GM18519 (cell line): ENCODE results near the gene OSCP1.
A peak's percentile ranks its signal among the peaks of the same experiment; 100 is the strongest.

Experiments
- ATAC-seq: cut with Tn5 transposase; IDR thresholded peaks from one replicate; pipeline ENCODE4 v1.9.1; 2021; ENCODE audit warnings: mild to moderate bottlenecking, moderate library complexity; ENCODE audit not compliant: unreplicated experiment, low FRiP score

OSCP1 gene

DNA sequence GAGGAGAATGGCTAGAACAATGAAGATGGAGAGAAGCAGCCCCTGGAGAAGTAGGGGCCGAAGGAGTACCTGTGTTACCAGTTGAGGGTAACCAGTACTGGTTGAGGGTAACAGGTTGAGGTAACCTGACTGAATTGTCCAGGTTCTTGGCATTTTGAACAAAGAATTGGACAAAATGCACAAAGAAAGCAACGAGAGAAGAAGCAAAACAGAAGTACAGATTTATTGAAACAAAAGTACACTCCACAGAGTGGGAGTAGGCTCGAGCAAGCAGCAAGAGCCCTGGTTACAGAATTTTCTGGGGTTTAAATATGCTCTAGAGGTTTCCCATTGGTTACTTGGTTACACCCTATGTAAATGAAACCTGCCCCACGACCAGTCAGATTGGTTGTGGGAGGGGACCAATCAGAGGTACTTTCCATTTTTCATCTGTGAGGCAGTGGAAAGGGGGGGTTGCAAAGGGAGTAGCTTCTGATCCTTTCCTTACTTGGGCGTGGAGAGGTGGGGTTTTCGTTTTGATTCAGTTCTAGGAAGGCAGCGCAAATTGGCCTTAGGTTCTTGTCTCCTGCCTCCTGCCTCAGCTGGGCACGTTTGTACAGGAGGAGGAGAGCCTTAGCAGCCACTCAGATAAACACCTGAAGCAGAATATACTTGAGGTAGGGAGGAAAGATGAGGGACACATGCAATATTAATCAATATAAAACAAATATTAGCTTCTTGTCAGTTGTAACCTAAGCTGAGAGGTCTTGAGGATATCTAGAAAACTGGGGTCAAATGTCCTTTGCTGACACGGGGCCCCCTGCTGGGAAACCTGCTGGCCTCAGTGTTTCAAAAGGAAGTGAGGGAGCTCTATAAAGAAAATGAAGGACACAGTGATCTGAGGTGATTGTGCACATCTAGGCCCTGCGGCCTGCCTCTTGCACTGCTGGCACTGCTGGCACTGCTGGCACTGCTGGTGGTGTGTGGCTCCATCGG lies 38.3 kb downstream of the OSCP1 start:
- no peak for ATAC-seq

DNA sequence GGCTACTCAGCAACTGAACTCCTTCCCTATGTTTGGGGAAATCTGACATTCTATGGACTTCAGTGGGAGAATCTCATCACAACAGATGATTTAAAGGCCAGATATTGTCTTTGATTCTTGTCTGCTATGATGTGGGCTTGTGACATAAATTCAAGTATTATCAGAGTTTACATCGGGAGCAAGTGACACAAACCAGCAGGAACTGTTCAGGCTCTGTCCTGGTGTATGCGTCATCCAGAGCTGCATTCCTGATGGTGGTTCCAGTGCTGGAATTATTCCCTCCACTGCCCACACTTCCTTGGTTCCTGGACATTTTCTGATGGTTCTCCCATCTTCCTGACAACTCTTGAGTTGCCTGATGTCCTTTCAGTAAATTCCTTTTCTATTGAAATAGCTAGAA lies 41.8 kb downstream of the OSCP1 start:
- ATAC-seq = no peak

DNA sequence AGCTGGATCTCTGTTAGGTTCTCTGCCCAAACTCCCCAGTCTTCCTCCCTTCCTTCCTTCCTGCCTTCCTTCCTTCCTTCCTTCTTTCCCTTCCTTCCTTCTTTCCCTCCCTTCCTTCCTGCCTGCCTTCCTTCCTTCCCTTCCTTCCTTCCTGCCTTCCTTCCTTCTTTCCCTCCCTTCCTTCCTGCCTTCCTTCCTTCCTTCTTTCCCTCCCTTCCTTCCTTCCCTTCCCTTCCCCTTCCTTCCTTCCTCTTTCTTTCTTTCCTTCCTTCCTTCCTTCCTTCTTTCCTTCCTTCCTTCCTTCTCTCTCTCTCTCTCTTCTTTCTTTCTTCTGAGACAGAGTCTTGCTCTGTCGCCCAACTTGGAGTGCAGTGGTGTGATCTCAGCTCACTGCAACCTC lies 43.8 kb downstream of the OSCP1 start:
- no peak for ATAC-seq

DNA sequence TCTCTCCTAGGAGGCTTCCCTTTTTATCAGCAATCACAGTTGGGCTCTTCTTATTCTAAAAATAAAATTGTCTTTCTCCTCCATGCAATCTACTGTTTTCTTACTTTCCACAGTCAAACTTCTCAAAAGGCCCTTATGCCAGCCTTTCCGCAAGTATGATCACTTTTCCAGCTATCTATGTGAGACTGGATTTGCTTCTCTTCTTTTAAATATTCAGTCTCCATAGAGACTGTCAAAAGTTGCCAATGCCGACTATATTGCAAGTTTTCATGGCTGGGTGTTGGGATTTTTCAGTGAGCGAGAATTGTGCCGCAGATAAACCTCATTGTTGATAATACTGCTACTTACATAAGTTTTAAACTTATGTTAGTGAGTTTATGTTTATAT lies 47.8 kb downstream of the OSCP1 start:
- ATAC-seq = no peak

DNA sequence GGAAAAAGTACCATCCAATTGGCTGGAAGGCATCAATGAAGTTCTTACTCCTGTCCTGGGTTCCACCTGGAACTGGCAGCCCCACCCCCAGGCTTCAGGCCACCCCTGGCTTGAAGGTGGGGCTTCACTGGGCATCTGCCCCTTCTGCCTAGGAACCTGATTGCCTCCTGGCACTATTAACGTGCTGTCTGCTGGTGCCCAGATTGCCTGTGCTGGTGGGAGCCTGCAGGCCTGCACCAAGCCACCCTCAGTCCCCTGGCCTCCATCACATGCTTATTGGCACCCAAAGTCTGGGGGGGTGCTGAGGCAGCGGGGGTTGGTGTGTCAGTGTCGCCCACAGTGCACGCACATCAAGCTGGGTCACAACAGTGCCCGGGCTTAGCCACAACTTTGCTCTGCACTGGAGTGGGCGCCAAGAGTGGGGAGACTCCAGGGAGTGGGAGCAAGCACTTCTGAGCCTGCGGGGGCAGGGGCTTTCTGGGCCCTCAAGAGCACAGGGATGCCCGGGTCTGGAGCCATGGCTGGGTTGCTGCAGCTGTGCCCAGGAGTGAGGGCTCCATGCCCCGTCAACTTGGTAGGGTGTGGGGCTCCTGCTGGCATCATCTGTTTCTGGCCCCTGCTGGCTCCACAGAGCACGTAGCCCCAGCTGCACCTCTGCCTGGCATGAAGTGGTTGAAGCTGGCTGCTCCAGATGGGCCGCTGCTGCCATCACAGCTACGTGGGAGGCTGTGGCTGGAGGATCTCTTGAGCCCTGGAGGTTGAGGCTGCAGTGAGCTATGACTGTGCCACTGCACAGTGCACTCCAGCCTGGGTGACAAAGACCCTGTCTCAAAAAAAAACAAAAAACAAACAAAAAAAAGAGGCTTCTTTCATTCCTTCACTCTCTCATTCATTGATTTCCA lies 48.4 kb downstream of the OSCP1 start:
- ATAC-seq = no peak

DNA sequence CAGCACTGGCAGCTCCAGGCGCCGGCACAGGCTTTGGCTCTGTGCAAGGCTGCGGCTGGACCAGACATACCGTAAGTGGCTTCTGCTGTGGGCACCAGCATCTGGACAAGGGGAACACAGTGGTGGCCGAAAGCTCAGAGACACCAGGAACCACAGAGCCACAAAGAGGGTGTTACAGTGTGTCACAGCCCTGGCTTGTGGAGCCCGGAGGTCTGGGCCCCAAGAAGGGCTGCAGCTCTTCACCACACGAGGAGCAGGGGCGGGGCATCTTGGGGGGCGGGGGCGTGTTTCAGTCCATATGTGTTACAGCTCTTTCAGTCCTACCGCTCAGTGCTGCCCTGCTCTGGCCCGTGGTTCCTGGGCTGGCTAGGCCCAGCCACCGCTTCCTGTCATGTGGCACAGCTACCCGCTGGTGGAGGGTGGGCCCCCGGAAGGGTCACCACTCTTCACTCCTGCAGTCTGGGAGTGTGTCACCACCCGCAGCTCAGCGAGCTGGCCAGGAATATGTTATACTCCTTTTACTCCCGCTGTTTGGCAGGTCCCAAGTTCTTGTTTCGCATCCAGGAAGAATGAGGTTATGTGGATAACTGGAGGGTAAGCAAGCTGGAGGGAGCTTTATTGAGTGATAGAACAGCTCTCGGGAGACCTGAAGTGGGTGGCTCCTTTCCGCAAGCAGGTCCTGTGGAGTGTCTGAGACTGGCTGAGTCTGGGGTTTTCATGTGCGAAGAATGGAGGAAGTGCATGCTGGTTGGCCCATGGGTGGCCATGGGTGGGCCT lies 49.2 kb downstream of the OSCP1 start:
- no peak for ATAC-seq

DNA sequence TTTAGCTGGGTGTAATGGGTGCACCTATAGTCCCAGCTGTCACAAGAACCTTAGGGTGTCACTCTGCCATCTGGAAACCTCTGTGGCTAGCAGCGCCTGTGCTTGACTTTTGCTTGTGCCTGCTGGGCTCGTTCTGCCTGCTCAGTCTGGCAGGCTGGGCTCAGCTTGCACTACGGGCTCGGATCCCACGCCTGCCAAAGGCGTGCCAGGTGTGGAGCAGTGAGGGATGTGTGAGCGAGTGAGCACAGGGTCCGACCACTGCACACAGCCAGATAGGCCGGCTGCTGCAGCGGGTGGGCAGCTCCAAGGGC lies 49.8 kb downstream of the OSCP1 start:
- no peak for ATAC-seq

DNA sequence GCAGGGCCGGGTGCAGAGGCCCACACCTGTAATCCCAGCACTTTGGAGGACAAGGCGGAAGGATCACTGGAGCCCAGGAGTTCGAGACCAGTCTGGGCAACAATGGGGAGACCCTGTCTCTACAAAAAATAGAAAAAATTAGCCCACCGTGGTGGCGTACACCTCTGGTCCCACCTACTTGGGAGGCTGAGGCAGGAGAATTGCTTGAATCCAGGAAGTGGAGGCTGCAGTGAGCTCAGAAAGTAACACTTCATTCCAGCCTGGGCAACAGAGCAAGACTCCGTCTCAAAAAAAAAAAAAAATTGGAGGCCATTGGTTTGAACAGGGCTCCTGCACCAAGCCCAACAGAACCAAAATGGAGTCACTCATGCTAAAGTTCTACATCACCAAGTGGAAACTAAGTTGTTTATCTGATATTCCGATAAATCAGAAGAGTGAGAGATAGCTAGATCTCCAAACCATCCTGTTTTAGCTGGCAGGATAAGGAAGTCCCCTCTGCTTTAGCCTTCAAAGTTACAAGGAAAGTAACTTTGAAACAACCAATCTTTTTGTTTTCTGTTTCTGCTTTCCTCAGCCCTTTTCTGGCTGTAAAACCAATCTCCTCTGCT lies 51.8 kb downstream of the OSCP1 start:
- ATAC-seq = no peak

DNA sequence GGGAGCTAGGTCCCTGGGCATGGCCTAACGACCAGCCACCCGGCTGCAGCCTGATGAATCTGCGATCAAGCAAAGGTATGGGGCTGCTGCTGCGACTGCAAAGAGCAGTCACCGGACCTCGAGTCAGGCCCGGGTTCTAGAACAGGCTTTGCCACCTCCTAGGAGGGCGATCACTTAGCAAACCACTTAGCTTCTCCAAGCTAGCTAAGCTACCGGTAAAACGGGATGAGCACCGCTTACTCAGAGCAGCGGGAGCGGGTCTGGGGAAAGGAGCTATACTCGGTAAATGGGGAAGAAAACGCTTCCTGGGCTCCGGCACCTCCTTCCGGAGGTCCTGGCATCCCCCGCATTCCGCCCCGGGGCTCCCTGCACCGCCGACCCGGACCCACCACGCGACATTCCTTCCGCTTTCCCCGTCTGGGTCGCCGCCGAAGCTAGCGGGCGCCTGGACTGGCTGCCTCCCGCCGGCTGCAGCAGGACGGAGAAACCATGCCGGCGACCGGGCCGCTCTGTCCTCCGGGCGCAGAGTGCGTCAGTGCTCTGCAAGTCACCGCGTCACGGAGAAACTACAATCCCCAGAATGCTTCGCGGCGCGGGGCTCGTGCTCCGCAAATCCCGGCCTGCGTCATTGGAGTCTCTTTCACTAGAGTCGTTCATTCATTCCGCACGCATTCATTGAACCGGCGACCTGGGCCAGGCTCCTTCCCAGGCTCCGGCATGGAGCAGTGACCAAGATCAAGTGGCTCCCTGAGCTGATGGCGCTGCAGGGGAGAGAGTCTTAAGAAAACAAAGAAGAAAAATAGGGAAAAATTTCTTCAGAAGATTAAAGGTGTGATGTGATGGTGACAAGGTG lies 52.6 kb downstream of the OSCP1 start, which contains the start of gene LSM10:
Gene LSM10, minus strand, starts transcription at position 531 of the 853 bp plus-strand sequence. CDS start 3,779 bp downstream, outside the sequence.
- peak; percentile 64 for ATAC-seq

DNA sequence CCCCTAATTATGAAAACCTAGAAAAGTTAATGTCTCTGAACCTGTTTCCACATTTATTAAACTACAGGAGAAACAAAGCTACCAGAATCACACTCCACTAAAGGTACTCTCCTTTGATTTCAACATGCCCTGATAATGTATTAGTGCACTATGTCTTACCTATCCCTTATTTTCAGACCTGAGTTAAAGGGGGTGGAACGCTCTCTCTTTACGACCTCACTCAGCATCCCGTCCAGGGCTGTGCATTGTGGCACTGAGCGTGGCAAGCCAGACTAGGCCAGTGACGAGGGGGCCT lies 53.2 kb downstream of the OSCP1 start:
- ATAC-seq = peak; percentile 11

DNA sequence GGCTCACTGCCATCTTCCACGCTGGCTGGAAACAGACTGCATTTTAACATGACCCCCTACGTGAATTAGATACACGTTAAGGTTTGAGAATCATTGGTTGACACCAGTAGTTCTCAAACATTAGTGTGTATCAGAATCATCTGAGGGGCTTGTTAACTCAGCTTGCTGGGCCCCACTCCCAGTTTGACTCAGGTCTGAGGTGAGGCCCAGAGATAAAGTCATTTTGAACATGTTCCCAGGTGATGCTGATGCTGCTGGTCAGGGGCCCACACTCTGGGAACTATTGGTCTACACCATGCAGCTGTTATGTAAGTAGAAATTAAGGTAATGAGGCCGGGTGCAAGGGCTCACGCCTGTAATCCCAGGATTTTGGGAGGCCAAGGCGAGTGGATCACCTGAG lies 53.9 kb downstream of the OSCP1 start:
- ATAC-seq = no peak

DNA sequence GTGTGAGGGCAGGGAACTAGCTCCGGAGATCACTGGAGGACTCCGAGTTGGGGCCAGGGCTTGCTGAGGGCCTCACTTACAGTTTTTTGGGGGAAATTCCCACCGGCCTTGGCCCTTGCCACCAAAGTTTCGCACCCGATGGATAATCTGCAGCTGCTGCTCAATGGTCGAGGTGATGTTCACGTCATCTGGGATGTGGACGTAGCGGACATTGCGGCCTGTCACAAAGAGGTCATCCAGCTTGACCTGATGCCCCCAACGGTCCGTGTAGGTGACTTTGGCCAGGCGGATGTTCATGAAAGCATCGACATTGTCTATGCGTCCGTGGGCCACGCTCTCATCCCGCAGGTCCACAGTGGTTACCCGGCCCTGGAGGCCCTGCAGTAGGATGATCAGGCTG lies 56.6 kb downstream of the OSCP1 start:
- ATAC-seq = no peak

DNA sequence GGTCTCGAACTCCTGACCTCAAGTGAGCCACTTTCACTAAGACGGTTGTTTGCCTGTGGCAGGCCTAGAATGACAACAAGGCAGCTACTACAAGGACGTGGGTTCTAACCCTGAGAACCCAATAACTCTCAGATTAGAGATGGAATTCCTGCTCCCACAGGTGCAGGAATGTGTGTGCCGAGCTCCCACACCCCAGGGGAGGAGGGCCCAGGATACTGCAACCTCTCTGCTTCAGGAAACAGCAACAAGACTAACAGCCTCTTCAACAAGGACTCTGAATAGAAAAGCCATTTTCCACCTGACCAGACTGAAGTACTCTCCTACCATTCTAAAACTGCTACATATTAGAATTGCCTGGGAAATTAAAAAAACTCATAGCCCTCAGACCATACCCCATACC lies 57.4 kb downstream of the OSCP1 start:
- no peak for ATAC-seq

DNA sequence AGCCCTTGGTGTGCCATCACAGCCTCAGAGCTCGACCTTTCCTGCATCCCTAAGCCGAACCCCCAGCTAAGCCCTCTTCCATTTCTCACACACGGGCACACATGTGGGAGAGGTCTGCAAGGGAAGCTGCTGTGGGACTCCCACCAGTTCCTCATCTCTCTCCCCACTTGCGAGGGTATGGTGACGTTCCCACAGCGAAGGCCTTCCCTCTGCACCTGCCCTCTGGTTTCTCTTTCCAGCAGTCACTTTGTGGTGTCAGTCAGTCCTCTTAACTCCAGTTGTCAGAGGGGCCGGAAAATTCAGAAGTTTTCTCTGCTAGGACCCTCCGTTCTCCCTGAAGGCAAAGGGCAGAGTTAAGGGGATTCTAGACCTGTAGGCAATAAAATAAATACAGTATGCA lies 59.0 kb downstream of the OSCP1 start:
- no peak for ATAC-seq

DNA sequence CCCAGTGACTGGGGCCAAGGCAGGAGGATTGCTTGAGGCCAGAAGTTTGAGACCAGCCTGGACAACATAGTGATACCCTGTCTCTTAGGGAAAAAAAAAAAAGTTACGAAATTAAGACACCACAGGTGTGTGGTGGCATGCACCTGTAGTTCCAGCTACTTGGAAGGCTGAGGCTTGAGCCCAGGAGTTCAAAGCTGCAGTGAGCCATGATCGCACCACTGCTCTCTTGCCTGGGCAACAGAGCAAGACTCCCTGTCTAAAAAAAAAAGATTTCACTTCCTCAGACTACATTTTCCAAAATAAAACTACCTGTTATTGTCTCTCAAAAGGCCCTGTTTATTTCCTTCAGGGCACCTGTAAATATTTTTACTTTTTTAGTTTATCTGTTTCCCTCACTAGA lies 59.8 kb downstream of the OSCP1 start:
- ATAC-seq = no peak

DNA sequence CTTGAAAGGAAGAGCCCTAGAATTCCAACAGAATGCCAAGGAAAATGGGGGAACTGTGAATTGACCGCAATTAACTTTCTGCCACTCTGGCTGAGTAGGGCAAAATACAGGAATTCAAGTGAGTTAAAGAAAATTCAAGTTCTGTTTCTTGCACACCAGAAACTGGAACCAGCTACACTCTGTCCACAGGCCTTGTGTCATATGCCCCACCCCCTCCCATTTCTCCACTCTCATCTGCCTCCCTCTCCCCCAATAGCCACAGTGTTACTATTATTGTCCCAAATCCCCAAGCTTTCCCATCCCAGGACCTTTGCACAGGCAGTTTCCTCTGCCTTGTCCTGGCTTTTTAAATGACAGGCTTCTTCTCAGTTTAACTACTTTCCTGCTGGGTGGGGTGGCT lies 60.3 kb downstream of the OSCP1 start:
- ATAC-seq = no peak

DNA sequence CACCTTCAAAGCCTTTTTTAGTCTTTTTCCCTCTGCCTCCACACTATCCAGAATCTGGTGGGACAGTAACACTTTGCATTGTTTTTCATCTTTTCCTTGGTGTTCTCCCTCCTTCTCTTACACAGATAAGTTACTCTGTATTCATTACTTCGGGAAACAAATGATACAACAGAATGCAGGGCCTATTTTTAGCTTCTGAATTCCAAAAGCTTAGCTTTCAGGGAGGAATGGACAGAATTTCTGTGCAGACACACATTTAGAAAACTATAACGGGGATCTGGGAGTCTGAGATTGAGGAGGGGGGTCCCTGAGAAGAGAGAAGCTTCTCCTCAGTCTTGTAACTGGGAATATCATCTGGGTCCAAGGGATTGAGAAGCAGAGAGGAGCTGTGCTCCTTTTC lies 61.0 kb downstream of the OSCP1 start:
- ATAC-seq = no peak

DNA sequence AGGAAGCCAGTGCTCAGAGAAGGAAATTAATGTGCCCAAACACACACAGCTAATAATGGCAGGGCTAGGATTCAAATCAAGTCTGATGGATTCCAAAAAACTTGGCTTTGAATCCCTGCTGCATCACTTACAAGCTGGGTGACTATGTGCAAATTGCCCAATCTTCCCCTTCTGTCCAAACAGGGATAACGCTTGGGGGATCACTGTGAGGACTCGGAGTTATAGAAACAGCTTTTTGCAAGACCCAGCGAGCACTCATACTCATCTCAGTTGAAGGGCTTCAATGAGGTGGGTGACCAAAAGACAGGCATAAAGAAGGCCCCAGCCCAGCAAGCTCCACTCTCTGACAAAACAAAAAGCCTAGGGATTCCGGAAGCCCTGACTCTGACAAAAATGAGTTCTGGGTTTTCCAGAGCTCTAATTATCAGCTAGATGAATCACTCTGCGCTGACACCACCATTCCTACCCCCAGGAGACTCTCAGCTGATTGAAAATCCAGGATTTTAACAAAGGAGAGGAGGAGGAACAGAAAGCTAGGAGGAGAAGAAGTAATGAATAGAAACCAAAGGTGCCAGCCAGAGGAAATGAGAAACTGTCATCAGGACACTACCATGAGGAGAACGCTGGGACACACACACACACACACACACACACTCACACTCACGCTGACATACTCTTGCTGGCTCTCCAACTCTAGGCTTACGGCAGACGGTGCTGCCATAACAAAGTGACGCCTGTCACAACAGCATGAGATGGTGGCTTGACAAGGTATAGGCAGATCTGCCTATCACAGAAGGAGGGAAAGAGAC lies 62.9 kb downstream of the OSCP1 start:
- ATAC-seq = no peak
